ENCODE data around the gene PRAMEF12.

Gene PRAMEF12

GRCh38 chr1:12757836-12758235 is 15.7 kb upstream of the PRAMEF12 start:
- Mint-ChIP-seq H3K9me3 (no peaks in the 10 kb centered on the region), H3K4me1 (ENCODE audit: low read depth) (no peaks in the 10 kb centered on the region), H3K27me3 (ENCODE audit: low read depth) (peaks cover 9% of the 10 kb centered on the region), H3K4me3 (no peak overlapping the region), H3K27ac (no peak overlapping the region), H3K36me3 (ENCODE audit: low read depth) (no peaks in the 10 kb centered on the region)
- no peak for DNase-seq (ENCODE audit: low spot score)

DNA sequence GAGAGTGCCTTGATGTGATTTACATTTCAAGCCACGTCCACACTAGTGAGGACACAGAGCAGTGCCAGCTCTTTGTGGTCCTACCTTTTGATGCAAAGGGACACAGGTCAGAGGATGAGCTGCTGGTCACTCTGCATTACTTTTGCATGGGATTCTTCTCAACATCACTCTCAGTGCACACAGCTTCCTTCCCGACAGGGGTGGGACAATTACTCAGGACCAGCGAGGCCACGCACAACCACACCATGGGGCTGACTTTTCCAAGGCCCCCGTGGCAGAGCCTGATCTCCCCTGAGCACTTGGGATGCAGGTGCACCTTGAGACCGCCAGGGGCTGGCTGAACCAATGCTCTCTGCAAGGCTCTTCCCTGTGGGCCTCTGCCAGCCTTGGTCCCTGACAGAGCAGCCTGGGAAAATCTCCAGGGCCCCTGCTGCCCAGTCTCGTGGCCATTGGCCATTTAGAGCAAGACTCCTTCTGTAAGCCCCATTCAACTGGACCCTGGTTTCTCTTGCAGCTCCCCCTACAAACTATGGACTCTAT is 13.2 kb upstream of the PRAMEF12 start:
- Mint-ChIP-seq H3K36me3 (ENCODE audit: low read depth) (no peaks in the 10 kb centered on the region), H3K27me3 (ENCODE audit: low read depth) (no peaks in the 10 kb centered on the region), H3K27ac (no peak overlapping the region), H3K4me1 (ENCODE audit: low read depth) (no peaks in the 10 kb centered on the region), H3K4me3 (no peak overlapping the region), H3K9me3 (no peaks in the 10 kb centered on the region)
- no peak for DNase-seq (ENCODE audit: low spot score)

- Mint-ChIP-seq H3K4me1 (ENCODE audit: low read depth) (no peaks in the 10 kb centered on the region), H3K27me3 (ENCODE audit: low read depth) (peaks cover 3% of the 10 kb centered on the region), H3K4me3 (no peak overlapping the region), H3K27ac (no peak overlapping the region), H3K36me3 (ENCODE audit: low read depth) (no peaks in the 10 kb centered on the region), H3K9me3 (no peaks in the 10 kb centered on the region)
- DNase-seq (ENCODE audit: low spot score), result no peak
Measured at GRCh38 chr1:12761781-12762180, 11.8 kb upstream of the PRAMEF12 start.

- Mint-ChIP-seq H3K27ac (no peak overlapping the region), H3K36me3 (ENCODE audit: low read depth) (no peaks in the 10 kb centered on the region), H3K27me3 (ENCODE audit: low read depth) (peaks cover 6% of the 10 kb centered on the region), H3K9me3 (no peaks in the 10 kb centered on the region), H3K4me3 (no peak overlapping the region), H3K4me1 (ENCODE audit: low read depth) (no peaks in the 10 kb centered on the region)
- DNase-seq (ENCODE audit: low spot score), result no peak
Measured at GRCh38 chr1:12762766-12763165, 10.8 kb upstream of the PRAMEF12 start.

DNA sequence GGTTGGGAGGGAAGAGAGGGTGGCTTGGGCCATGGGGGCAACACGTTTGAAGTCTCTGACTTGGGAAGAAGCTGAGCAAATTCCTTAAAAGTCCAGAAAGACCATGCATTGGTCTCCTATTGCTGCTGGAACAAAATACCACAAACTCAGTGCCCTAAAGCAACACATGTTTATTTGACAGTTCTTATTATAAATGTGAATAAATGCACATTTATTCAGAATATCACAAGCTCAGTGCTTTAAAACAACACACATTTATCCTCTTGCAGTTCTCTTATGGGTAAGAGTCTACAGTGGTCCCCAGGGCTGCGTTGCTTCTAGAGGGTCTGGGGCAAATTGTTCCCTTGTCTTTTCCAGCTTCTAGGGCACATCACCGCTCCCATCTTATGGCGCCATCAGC is 10.1 kb upstream of the PRAMEF12 start:
- Mint-ChIP-seq H3K4me3 (no peak overlapping the region), H3K27me3 (ENCODE audit: low read depth) (peaks cover 7% of the 10 kb centered on the region), H3K36me3 (ENCODE audit: low read depth) (no peaks in the 10 kb centered on the region), H3K4me1 (ENCODE audit: low read depth) (no peaks in the 10 kb centered on the region), H3K9me3 (no peaks in the 10 kb centered on the region), H3K27ac (no peak overlapping the region)
- no peak for DNase-seq (ENCODE audit: low spot score)

DNA sequence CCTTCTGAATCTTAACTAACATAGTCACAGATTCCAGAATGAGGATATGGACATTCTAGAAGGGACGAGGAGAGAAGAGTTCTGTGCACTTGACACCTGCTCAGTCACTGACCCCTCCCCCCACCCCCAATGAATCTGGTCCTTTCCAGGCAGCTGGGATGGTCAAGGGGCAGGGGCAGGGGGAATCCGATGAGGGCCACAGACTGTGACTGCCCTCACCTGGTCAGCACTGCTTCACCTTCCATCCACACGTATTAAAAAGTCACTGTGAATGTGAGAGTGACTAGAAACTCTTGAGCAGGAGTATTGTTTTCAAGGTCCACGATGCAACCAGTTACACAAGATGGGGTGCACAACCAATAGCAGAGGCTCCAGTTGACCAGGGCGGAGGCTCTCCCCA is 9.5 kb upstream of the PRAMEF12 start:
- Mint-ChIP-seq H3K27me3 (ENCODE audit: low read depth) (peaks cover 7% of the 10 kb centered on the region), H3K4me1 (ENCODE audit: low read depth) (no peaks in the 10 kb centered on the region), H3K27ac (no peak overlapping the region), H3K36me3 (ENCODE audit: low read depth) (no peaks in the 10 kb centered on the region), H3K4me3 (no peak overlapping the region), H3K9me3 (no peaks in the 10 kb centered on the region)
- DNase-seq (ENCODE audit: low spot score), result no peak

GRCh38 chr1:12769031-12769430 is 4.5 kb upstream of the PRAMEF12 start:
- Mint-ChIP-seq H3K9me3 (no peaks in the 10 kb centered on the region), H3K27ac (no peak overlapping the region), H3K4me3 (no peak overlapping the region), H3K4me1 (ENCODE audit: low read depth) (no peaks in the 10 kb centered on the region), H3K36me3 (ENCODE audit: low read depth) (no peaks in the 10 kb centered on the region), H3K27me3 (ENCODE audit: low read depth) (peaks cover 7% of the 10 kb centered on the region)
- no peak for DNase-seq (ENCODE audit: low spot score)

DNA sequence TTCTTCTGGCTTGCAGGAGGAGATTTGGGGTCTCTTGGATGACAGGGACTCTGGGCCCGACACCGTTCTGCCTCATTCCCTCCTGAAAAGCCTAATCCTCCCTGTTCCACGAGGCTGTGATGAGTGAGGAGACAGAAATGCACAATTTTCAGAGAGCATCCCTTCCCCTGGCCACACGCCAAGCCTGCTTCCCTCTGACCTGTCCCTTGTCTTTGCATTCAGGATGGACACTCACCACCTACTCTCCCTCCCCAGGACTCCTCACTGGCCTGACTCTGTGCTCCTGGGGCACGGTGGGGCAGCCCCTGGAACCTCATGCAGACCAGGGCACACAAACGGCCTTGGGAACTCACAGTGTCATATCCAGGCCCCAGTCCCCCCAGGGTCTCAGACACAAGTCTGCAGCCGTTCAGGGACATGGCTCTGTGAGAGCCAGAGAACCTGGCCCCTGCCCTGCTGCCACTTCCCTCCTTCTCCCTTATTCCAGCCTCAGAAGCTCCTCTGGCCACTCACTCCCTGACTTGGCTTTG is 3.5 kb upstream of the PRAMEF12 start:
- no peak overlapping the region for H3K27ac Mint-ChIP-seq
- DNase-seq (ENCODE audit: low spot score), result no peak
- no peak overlapping the region for H3K4me3 Mint-ChIP-seq
- peaks cover 7% of the 10 kb centered on the region for H3K27me3 Mint-ChIP-seq (ENCODE audit: low read depth)
- H3K9me3 Mint-ChIP-seq, result no peaks in the 10 kb centered on the region
- no peaks in the 10 kb centered on the region for H3K4me1 Mint-ChIP-seq (ENCODE audit: low read depth)
- no peaks in the 10 kb centered on the region for H3K36me3 Mint-ChIP-seq (ENCODE audit: low read depth)

DNA sequence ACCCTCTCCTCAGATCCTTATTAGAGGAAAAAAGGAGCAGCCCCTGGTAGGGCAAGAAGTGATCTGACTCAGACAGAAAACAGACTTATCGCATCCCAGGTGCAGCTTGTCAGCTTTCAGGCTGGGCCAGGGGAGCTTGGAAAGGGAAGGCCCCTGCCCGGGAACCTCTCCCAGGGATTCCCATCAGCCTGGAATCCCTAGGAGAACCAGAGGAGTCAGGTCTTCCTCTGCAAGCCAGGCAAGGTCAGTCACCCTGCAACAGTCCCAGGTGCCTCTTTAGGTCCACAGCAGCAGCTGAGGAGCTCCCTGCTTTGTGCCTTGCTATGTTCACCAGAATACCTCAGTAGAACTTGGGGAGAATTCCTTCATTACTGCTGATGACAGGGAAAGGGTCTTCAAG is 2.9 kb upstream of the PRAMEF12 start:
- no peaks in the 10 kb centered on the region for H3K4me1 Mint-ChIP-seq (ENCODE audit: low read depth)
- H3K27ac Mint-ChIP-seq, result no peak overlapping the region
- peaks cover 7% of the 10 kb centered on the region for H3K27me3 Mint-ChIP-seq (ENCODE audit: low read depth)
- H3K36me3 Mint-ChIP-seq (ENCODE audit: low read depth), result no peaks in the 10 kb centered on the region
- DNase-seq (ENCODE audit: low spot score), result no peak
- no peak overlapping the region for H3K4me3 Mint-ChIP-seq
- no peaks in the 10 kb centered on the region for H3K9me3 Mint-ChIP-seq

DNA sequence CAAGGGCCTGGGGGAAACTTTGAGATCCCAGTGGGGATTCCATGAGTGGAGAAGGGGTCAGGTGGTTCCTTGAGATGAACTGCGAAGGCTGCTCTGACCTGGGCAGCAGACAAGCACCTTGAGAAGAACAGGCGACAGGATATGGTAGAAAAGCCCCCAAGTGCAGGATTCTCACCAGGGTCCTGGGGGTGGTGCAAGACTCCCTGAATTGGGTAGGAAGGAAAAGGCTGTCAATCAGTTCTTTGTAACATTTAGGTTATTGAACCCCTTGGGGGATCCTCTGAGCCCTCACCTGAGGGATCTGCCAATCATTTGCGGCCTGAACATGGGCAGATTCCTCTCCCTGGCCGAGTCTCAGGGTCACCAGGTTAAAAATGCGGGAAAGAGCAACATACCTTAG is 2.4 kb upstream of the PRAMEF12 start:
- Mint-ChIP-seq H3K4me1 (ENCODE audit: low read depth) (no peaks in the 10 kb centered on the region), H3K36me3 (ENCODE audit: low read depth) (no peaks in the 10 kb centered on the region), H3K9me3 (no peaks in the 10 kb centered on the region), H3K27me3 (ENCODE audit: low read depth) (peaks cover 7% of the 10 kb centered on the region), H3K4me3 (no peak overlapping the region), H3K27ac (no peak overlapping the region)
- DNase-seq (ENCODE audit: low spot score), result no peak

GRCh38 chr1:12772520-12772919 is 1.0 kb upstream of the PRAMEF12 start:
- Mint-ChIP-seq H3K9me3 (no peaks in the 10 kb centered on the region), H3K27ac (no peak overlapping the region), H3K4me3 (no peak overlapping the region), H3K4me1 (ENCODE audit: low read depth) (no peaks in the 10 kb centered on the region), H3K27me3 (ENCODE audit: low read depth) (peaks cover 3% of the 10 kb centered on the region), H3K36me3 (ENCODE audit: low read depth) (no peaks in the 10 kb centered on the region)
- no peak for DNase-seq (ENCODE audit: low spot score)

GRCh38 chr1:12774801-12775345 is 1.3 kb downstream of the PRAMEF12 start:
- H3K9me3 Mint-ChIP-seq, result no peaks in the 10 kb centered on the region
- no peak overlapping the region for H3K4me3 Mint-ChIP-seq
- H3K4me1 Mint-ChIP-seq (ENCODE audit: low read depth), result no peaks in the 10 kb centered on the region
- H3K36me3 Mint-ChIP-seq (ENCODE audit: low read depth), result no peaks in the 10 kb centered on the region
- no peaks in the 10 kb centered on the region for H3K27me3 Mint-ChIP-seq (ENCODE audit: low read depth)
- H3K27ac Mint-ChIP-seq, result no peak overlapping the region
- DNase-seq (ENCODE audit: low spot score), result no peak

DNA sequence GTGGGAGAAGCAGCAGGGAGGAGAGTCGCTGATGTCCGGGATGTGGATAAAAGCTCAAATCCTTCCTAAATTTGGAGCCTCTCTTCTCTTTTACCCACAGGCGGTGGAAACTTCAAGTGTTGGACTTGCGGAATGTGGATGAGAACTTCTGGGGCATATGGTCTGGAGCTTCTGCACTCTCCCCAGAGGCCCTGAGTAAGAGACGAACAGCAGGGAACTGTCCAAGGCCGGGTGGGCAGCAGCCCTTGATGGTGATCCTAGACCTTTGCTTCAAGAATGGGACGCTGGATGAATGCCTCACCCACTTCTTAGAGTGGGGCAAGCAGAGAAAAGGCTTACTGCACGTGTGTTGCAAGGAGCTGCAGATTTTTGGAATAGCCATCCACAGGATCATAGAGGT is 1.9 kb downstream of the PRAMEF12 start:
- no peak overlapping the region for H3K27ac Mint-ChIP-seq
- no peaks in the 10 kb centered on the region for H3K4me1 Mint-ChIP-seq (ENCODE audit: low read depth)
- H3K4me3 Mint-ChIP-seq, result no peak overlapping the region
- no peaks in the 10 kb centered on the region for H3K27me3 Mint-ChIP-seq (ENCODE audit: low read depth)
- no peak for DNase-seq (ENCODE audit: low spot score)
- H3K9me3 Mint-ChIP-seq, result no peaks in the 10 kb centered on the region
- H3K36me3 Mint-ChIP-seq (ENCODE audit: low read depth), result no peaks in the 10 kb centered on the region

DNA sequence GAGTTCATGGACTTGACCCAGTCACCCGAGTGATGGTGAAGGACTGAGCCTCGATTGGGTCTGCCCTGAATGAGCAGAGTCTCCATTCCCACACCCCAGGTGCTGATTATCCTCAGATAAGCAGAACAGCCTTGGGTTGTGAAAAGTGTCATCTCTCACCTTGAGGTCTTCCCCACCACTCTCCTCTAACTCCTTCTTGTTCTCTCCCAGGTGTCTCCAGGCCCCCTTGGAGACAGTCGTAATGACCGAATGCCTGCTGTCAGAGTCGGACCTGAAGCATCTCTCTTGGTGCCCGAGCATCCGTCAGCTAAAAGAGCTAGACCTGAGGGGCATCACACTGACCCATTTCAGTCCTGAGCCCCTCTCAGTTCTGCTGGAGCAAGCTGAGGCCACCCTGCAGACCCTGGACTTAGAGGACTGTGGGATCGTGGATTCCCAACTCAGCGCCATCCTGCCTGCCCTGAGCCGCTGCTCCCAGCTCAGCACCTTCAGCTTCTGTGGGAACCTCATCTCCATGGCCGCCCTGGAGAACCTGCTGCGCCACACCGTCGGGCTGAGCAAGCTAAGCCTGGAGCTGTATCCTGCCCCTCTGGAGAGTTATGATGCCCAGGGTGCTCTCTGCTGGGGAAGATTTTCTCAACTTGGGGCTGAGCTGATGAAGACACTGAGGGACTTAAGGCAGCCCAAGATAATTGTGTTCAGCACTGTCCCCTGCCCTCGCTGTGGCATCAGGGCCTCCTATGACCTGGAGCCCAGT is 3.4 kb downstream of the PRAMEF12 start:
- Mint-ChIP-seq H3K9me3 (no peaks in the 10 kb centered on the region), H3K4me3 (no peak overlapping the region), H3K4me1 (ENCODE audit: low read depth) (no peaks in the 10 kb centered on the region), H3K27ac (no peak overlapping the region), H3K27me3 (ENCODE audit: low read depth) (no peaks in the 10 kb centered on the region), H3K36me3 (ENCODE audit: low read depth) (no peaks in the 10 kb centered on the region)
- no peak for DNase-seq (ENCODE audit: low spot score)
